Colonic mucosa (tissue), 4 donors: ENCODE data around the gene TBC1D22A. TPM values are rescaled to one million over a fixed set of nuclear protein-coding genes. Genes with fewer than 3 reads are reported as not detected.

Experiments used
- DNase-seq: peaks from one replicate; pipeline ENCODE4 v3.0.0-alpha.2; 2020
- H3K27ac ChIP-seq: fragments of 200-600 bp; one replicate; pipeline ENCODE4 v1.8.0; 2021
- H3K27me3 ChIP-seq: fragments of 200-600 bp; one replicate; pipeline ENCODE4 v1.8.0; 2021
- H3K36me3 ChIP-seq: fragments of 200-600 bp; one replicate; pipeline ENCODE4 v1.8.0; 2021
- H3K4me1 ChIP-seq: fragments of 200-600 bp; one replicate; pipeline ENCODE4 v1.8.0; 2021; ENCODE audit warnings: mild to moderate bottlenecking
- H3K4me3 ChIP-seq: fragments of 200-600 bp; one replicate; pipeline ENCODE4 v1.8.0; 2021
- H3K9ac ChIP-seq, 2 donors: one replicate each; pipeline ENCODE4 v1.7.0; 2013; ENCODE audit warnings: control low read depth in 2 of 2, low read depth in 2 of 2, low read length in 2 of 2
- H3K9me3 ChIP-seq: fragments of 200-600 bp; one replicate; pipeline ENCODE4 v1.8.0; 2021
- CTCF ChIP-seq: fragments of 200-600 bp; IDR thresholded peaks from one replicate; pipeline ENCODE4 v1.8.0; 2022; ENCODE audit warnings: antibody characterized with exemption, mild to moderate bottlenecking
- intact Hi-C: fragments of 100-400 bp; cut with DNase I; formaldehyde crosslinking; loops from one replicate; pipeline ENCODE4 v1.14.1; 2022
- total RNA-seq, 2 donors: library from RNA; stranded (reverse); fragmentation: NEBNext Ultra II Directional in 1 of 2; extraction: Animal tissue kit (Norgen Biotek cat#: 25700) in 1 of 2; gene quantifications; one replicate each; pipeline ENCODE4 v1.2.1, GENCODE V29; 2021
- donor health status: healthy.
- donor health status: DM: no; HTN: no; CAD: no.
- donor health status: DM: no; HTN: no; CAD: no.

Gene TBC1D22A
- total RNA-seq, 2 donors from 2014 or later: 34.2 to 36.4 TPM

- intact Hi-C loops: no loop called here
- TF ChIP-seq CTCF: no peak
- Histone ChIP-seq H3K9ac (no peak overlapping the region), H3K27me3 (no peaks in the 10 kb centered on the region), H3K9me3 (no peaks in the 10 kb centered on the region), H3K36me3 (no peaks in the 10 kb centered on the region), H3K27ac (no peak overlapping the region), H3K4me3 (no peak overlapping the region), H3K4me1 (no peaks in the 10 kb centered on the region)
- DNase-seq: no peak
Observed at GRCh38 chr22:47055461-47055860, 293.0 kb downstream of the TBC1D22A start.

- Histone ChIP-seq H3K36me3 (no peaks in the 10 kb centered on the region), H3K9me3 (no peaks in the 10 kb centered on the region), H3K9ac (no peak overlapping the region), H3K4me3 (no peak overlapping the region), H3K27me3 (no peaks in the 10 kb centered on the region), H3K27ac (no peak overlapping the region), H3K4me1 (no peaks in the 10 kb centered on the region)
- no peak for DNase-seq
- intact Hi-C loops: no loop called here
- TF ChIP-seq CTCF: no peak
Observed at GRCh38 chr22:47055921-47056320, 293.5 kb downstream of the TBC1D22A start.

GRCh38 chr22:47056361-47056760 lies 293.9 kb downstream of the TBC1D22A start:
- Histone ChIP-seq H3K9me3 (no peaks in the 10 kb centered on the region), H3K9ac (no peak overlapping the region), H3K4me3 (no peak overlapping the region), H3K27me3 (no peaks in the 10 kb centered on the region), H3K36me3 (no peaks in the 10 kb centered on the region), H3K27ac (no peak overlapping the region), H3K4me1 (no peaks in the 10 kb centered on the region)
- DNase-seq: no peak
- intact Hi-C loops: no loop called here
- no peak for TF ChIP-seq CTCF

- intact Hi-C loops: no loop called here
- Histone ChIP-seq H3K36me3 (no peaks in the 10 kb centered on the region), H3K9me3 (no peaks in the 10 kb centered on the region)
Observed at GRCh38 chr22:47056776-47057470, 294.5 kb downstream of the TBC1D22A start.

GRCh38 chr22:47057916-47058585 lies 295.6 kb downstream of the TBC1D22A start:
- H3K4me1 ChIP-seq: no peaks in the 10 kb centered on the region
- no peak overlapping the region for H3K27ac ChIP-seq
- intact Hi-C loops: no loop called here
- no peaks in the 10 kb centered on the region for H3K27me3 ChIP-seq
- no peak for TF ChIP-seq CTCF
- DNase-seq: no peak
- no peaks in the 10 kb centered on the region for H3K36me3 ChIP-seq
- H3K4me3 ChIP-seq: no peak overlapping the region
- H3K9ac ChIP-seq: no peak overlapping the region
- H3K9me3 ChIP-seq: no peaks in the 10 kb centered on the region

More at GRCh38 chr22:47056776-47057470, 294.5 kb downstream of the TBC1D22A start:
- Histone ChIP-seq H3K27me3 (no peaks in the 10 kb centered on the region), H3K9ac (no peak overlapping the region), H3K4me3 (no peak overlapping the region), H3K27ac (no peak overlapping the region), H3K4me1 (no peaks in the 10 kb centered on the region)
- no peak for TF ChIP-seq CTCF
- no peak for DNase-seq
